HEK293 (cell line): ENCODE data around the gene CCDC92.

Experiments
- CTCF ChIA-PET: fragments of 350-600 bp; formaldehyde crosslinking; extraction: SDS; loops from one replicate; lab custom pipeline; 2021; ENCODE audit warnings: antibody characterized with exemption; lab: Yijun Ruan, JAX
- POLR2A ChIA-PET: fragments of 300-600 bp; formaldehyde crosslinking; extraction: SDS; loops from one replicate; lab custom pipeline; 2020; ENCODE audit warnings: antibody characterized with exemption, inconsistent platforms; lab: Yijun Ruan, JAX
- H3K27ac ChIP-seq: fragments of 200-500 bp; sonication (Bioruptor generic); 2 replicates; pipeline ENCODE4 v1.5.1; 2014; ENCODE audit warnings: low read depth, low read length, control low read depth, inconsistent platforms; ENCODE audit errors: extremely low read depth
- H3K36me3 ChIP-seq, 2 experiments: fragments of 200-500 bp in 1 of 2; sonication (Bioruptor generic) in 1 of 2; 1 replicate in 1 of 2; 2 replicates in 1 of 2; pipeline ENCODE4 v1.5.1; 2014 to 2017; ENCODE audit warnings: inconsistent platforms in 2 of 2, low read length in 2 of 2; ENCODE audit not compliant: control insufficient read depth in 2 of 2, insufficient read depth in 1 of 2
- H3K4me1 ChIP-seq: fragments of 200-500 bp; sonication (Bioruptor generic); 2 replicates; pipeline ENCODE4 v1.5.1; 2014; ENCODE audit warnings: mild to moderate bottlenecking, low read length, inconsistent platforms; ENCODE audit not compliant: control insufficient read depth, insufficient read depth
- H3K4me3 ChIP-seq: 2 replicates; pipeline ENCODE4 v1.5.1; 2011; ENCODE audit warnings: low read depth, mild to moderate bottlenecking, control low read depth, low read length, moderate library complexity
- H3K9me3 ChIP-seq: fragments of 200-500 bp; sonication (Bioruptor generic); 2 replicates; pipeline ENCODE4 v1.5.1; 2014; ENCODE audit warnings: low read depth, low read length, inconsistent platforms; ENCODE audit not compliant: control insufficient read depth, insufficient read depth
- KLF8 ChIP-seq: fragments of 450-650 bp; formaldehyde crosslinking; IDR thresholded peaks from 2 replicates; pipeline ENCODE4 v1.5.1; 2016; ENCODE audit warnings: missing biosample characterization, missing genetic modification characterization
- SALL2 ChIP-seq: fragments of 450-650 bp; formaldehyde crosslinking; IDR thresholded peaks from 2 replicates; pipeline ENCODE4 v1.5.0; 2017; ENCODE audit warnings: missing biosample characterization, mild to moderate bottlenecking, missing genetic modification characterization, borderline replicate concordance
- SETDB1 ChIP-seq: IDR thresholded peaks from one replicate; pipeline ENCODE4 v1.6.1; 2017; ENCODE audit warnings: mild to moderate bottlenecking, low read length, moderate library complexity, mixed read lengths; ENCODE audit not compliant: insufficient read length
- SP3 ChIP-seq: fragments of 450-650 bp; formaldehyde crosslinking; IDR thresholded peaks from 2 replicates; pipeline ENCODE4 v1.5.1; 2016; ENCODE audit warnings: missing biosample characterization, missing genetic modification characterization
- SP7 ChIP-seq: fragments of 450-650 bp; formaldehyde crosslinking; IDR thresholded peaks from 2 replicates; pipeline ENCODE4 v1.5.1; 2016; ENCODE audit warnings: missing biosample characterization, missing genetic modification characterization
- YY2 ChIP-seq: fragments of 450-650 bp; formaldehyde crosslinking; IDR thresholded peaks from 2 replicates; pipeline ENCODE4 v1.5.1; 2016; ENCODE audit warnings: missing biosample characterization, missing genetic modification characterization
- ZEB2 ChIP-seq: fragments of 450-650 bp; formaldehyde crosslinking; IDR thresholded peaks from 2 replicates; pipeline ENCODE4 v1.5.1; 2016; ENCODE audit warnings: missing biosample characterization, missing genetic modification characterization
- ZNF175 ChIP-seq: fragments of 450-650 bp; formaldehyde crosslinking; IDR thresholded peaks from 2 replicates; pipeline ENCODE4 v1.5.1; 2016; ENCODE audit warnings: missing biosample characterization, missing genetic modification characterization
- ZNF513 ChIP-seq: fragments of 450-650 bp; IDR thresholded peaks from 2 replicates; pipeline ENCODE4 v1.5.1; 2018; ENCODE audit warnings: missing biosample characterization, missing genetic modification characterization
- ZNF701 ChIP-seq: fragments of 450-650 bp; formaldehyde crosslinking; IDR thresholded peaks from 2 replicates; pipeline ENCODE4 v1.5.1; 2016; ENCODE audit warnings: missing biosample characterization, missing genetic modification characterization
- TF ChIP-seq, protein P1 (sequence below): fragments of 450-650 bp; formaldehyde crosslinking; IDR thresholded peaks from 2 replicates; pipeline ENCODE4 v1.5.1; 2017; ENCODE audit warnings: missing biosample characterization, missing genetic modification characterization
- TF ChIP-seq, protein P2 (sequence below): fragments of 450-650 bp; formaldehyde crosslinking; IDR thresholded peaks from 2 replicates; pipeline ENCODE4 v1.5.1; 2016; ENCODE audit warnings: missing biosample characterization, missing genetic modification characterization
- TF ChIP-seq, protein P3 (sequence below): fragments of 450-650 bp; formaldehyde crosslinking; IDR thresholded peaks from 2 replicates; pipeline ENCODE4 v1.5.1; 2016; ENCODE audit warnings: missing biosample characterization, missing genetic modification characterization
- TF ChIP-seq, protein P4 (sequence below): fragments of 450-650 bp; formaldehyde crosslinking; IDR thresholded peaks from 2 replicates; pipeline ENCODE4 v1.5.1; 2016; ENCODE audit warnings: missing biosample characterization, missing genetic modification characterization, low read depth

Gene CCDC92

DNA sequence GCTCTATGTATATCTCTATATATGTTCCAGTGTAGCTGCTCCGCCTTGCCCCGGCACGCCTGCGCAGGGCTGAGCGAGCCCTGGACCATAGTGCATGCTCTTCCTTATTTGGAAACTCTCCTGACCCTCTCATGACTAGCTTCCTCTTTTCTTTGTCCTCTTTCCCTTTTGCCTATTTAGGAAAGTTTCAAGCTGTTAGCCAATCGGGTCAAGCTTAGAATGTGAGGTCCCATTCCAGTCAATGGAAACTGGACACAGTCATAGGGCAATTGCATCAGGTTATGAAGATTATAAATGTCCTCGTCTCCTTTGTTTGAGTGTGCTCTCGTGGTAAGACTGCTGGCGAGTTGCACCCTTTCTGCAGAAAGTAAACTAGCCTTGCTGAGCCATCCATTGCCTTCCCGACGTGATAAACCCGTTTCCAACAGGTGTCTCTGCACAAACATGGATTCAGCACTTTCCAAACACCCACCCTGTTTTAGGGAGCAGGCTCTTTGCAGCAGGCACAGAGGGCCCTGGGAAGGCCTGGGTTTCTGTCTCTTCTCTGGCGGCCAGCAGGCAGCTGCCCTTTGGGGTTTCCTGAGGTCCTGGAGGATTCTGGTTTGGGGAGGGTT is 30.9 kb downstream of the CCDC92 start (continued):
- TF ChIP-seq, protein P1, sequence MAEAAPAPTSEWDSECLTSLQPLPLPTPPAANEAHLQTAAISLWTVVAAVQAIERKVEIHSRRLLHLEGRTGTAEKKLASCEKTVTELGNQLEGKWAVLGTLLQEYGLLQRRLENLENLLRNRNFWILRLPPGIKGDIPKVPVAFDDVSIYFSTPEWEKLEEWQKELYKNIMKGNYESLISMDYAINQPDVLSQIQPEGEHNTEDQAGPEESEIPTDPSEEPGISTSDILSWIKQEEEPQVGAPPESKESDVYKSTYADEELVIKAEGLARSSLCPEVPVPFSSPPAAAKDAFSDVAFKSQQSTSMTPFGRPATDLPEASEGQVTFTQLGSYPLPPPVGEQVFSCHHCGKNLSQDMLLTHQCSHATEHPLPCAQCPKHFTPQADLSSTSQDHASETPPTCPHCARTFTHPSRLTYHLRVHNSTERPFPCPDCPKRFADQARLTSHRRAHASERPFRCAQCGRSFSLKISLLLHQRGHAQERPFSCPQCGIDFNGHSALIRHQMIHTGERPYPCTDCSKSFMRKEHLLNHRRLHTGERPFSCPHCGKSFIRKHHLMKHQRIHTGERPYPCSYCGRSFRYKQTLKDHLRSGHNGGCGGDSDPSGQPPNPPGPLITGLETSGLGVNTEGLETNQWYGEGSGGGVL (tag by site-specific recombination): no peak
- TF ChIP-seq SETDB1: peak; percentile 34
- TF ChIP-seq ZEB2 (tag by site-specific recombination): no peak

GRCh38 chr12:123941000-123941399 is 31.6 kb downstream of the CCDC92 start:
- H3K4me3 ChIP-seq: no peak overlapping the region
- H3K36me3 ChIP-seq: peaks cover 3 to 62% of the 10 kb centered on the region in 2 experiments; a peak in 2 of 3 replicates
- CTCF ChIA-PET: interaction anchor here (0.5 kb wide), 1 partner anchor 28 kb away, joined by 3 read pairs; no protein-coding TSS in a partner anchor
- no peak for TF ChIP-seq ZNF175 (tag by site-specific recombination)
- no peak for TF ChIP-seq ZNF701
- TF ChIP-seq SP3: no peak
- TF ChIP-seq ZNF513: no peak
- TF ChIP-seq, protein P2, sequence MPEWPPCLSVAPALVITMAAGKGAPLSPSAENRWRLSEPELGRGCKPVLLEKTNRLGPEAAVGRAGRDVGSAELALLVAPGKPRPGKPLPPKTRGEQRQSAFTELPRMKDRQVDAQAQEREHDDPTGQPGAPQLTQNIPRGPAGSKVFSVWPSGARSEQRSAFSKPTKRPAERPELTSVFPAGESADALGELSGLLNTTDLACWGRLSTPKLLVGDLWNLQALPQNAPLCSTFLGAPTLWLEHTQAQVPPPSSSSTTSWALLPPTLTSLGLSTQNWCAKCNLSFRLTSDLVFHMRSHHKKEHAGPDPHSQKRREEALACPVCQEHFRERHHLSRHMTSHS (tag by site-specific recombination): no peak
- TF ChIP-seq, protein P1 (tag by site-specific recombination): no peak
- TF ChIP-seq, protein P3, sequence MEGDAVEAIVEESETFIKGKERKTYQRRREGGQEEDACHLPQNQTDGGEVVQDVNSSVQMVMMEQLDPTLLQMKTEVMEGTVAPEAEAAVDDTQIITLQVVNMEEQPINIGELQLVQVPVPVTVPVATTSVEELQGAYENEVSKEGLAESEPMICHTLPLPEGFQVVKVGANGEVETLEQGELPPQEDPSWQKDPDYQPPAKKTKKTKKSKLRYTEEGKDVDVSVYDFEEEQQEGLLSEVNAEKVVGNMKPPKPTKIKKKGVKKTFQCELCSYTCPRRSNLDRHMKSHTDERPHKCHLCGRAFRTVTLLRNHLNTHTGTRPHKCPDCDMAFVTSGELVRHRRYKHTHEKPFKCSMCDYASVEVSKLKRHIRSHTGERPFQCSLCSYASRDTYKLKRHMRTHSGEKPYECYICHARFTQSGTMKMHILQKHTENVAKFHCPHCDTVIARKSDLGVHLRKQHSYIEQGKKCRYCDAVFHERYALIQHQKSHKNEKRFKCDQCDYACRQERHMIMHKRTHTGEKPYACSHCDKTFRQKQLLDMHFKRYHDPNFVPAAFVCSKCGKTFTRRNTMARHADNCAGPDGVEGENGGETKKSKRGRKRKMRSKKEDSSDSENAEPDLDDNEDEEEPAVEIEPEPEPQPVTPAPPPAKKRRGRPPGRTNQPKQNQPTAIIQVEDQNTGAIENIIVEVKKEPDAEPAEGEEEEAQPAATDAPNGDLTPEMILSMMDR (tag by site-specific recombination): no peak
- TF ChIP-seq SALL2 (tag by site-specific recombination): no peak
- no peak overlapping the region for H3K27ac ChIP-seq
- no peaks in the 10 kb centered on the region for H3K9me3 ChIP-seq
- POLR2A ChIA-PET: no interaction called here
- no peaks in the 10 kb centered on the region for H3K4me1 ChIP-seq

DNA sequence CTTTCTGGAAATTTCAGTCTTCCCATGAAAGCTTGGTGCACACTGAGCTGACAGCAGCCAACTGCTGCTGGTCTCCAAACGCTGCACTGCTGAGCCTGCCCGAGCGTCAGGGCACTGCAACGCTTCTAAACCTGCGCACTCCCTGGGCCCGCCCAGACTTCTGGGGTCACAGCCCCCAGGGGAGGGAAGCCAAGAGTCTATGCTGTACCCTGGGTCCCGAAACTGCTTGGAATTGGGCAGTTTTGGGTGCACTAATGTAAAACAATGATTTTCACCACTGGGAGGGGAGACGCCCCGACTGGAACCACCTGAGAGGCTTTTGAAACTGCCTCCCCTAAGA is 32.0 kb downstream of the CCDC92 start:
- POLR2A ChIA-PET: no interaction called here
- no peak for TF ChIP-seq SP7
- TF ChIP-seq, protein P4, sequence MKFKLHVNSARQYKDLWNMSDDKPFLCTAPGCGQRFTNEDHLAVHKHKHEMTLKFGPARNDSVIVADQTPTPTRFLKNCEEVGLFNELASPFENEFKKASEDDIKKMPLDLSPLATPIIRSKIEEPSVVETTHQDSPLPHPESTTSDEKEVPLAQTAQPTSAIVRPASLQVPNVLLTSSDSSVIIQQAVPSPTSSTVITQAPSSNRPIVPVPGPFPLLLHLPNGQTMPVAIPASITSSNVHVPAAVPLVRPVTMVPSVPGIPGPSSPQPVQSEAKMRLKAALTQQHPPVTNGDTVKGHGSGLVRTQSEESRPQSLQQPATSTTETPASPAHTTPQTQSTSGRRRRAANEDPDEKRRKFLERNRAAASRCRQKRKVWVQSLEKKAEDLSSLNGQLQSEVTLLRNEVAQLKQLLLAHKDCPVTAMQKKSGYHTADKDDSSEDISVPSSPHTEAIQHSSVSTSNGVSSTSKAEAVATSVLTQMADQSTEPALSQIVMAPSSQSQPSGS (tag by site-specific recombination): no peak
- no peak for TF ChIP-seq YY2 (tag by site-specific recombination)
- TF ChIP-seq KLF8 (tag by site-specific recombination): no peak

More for the DNA sequence above, 32.0 kb downstream of the CCDC92 start:
- H3K4me1 ChIP-seq: no peaks in the 10 kb centered on the region
- no peak overlapping the region for H3K4me3 ChIP-seq
- H3K36me3 ChIP-seq: peaks cover 3 to 66% of the 10 kb centered on the region in 2 experiments; a peak in 2 of 3 replicates
- CTCF ChIA-PET: interaction anchor here (0.5 to 0.7 kb wide), 2 partner anchors 28 to 111 kb away, joined by 3 read pairs; no protein-coding TSS in a partner anchor
- H3K27ac ChIP-seq: no peak overlapping the region
- H3K9me3 ChIP-seq: no peaks in the 10 kb centered on the region
